Tongue (tissue), 2 donors: ENCODE results near the gene NRG3. TPM values are rescaled to one million over a fixed set of nuclear protein-coding genes. Genes with fewer than 3 reads are reported as not detected.

Experiments used
- DNase-seq: peaks from one replicate; pipeline ENCODE4 v3.0.0-alpha.2; 2015
- total RNA-seq: library from RNA; depleted of rRNA; stranded (reverse); fragments of >200 nt; gene quantifications from one replicate; pipeline ENCODE4 v1.2.3, GENCODE V29; 2014

NRG3 gene
- total RNA-seq = 0.31 TPM

DNA sequence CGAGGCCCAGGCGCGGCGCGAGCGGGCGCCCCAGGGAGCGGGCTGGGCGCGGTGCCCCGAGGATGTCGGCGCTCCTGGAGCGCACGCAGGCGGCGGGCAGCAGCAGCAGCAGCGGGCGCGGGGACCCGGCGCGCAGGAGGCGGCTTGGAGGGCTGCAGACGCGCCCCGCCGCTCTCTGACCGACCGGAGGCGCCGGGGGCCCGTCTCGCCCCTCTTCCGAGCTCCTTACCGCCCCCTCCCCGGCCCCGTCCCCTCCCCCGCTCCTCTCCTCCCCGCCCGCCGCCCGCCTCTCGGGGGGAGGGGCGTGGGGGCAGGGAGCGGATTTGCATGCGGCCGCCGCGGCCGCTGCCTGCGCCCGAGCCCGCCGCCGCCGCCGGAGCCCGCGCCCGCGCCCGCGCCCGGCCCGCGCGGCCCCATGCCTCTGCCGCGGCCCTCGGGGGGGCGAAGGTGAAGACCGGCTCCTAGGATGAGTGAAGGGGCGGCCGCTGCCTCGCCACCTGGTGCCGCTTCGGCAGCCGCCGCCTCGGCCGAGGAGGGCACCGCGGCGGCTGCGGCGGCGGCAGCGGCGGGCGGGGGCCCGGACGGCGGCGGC lies at the start of gene NRG3:
Gene NRG3, plus strand, starts transcription at position 320 of the 592 bp plus-strand sequence.
- DNase-seq = peak; percentile 23

DNA sequence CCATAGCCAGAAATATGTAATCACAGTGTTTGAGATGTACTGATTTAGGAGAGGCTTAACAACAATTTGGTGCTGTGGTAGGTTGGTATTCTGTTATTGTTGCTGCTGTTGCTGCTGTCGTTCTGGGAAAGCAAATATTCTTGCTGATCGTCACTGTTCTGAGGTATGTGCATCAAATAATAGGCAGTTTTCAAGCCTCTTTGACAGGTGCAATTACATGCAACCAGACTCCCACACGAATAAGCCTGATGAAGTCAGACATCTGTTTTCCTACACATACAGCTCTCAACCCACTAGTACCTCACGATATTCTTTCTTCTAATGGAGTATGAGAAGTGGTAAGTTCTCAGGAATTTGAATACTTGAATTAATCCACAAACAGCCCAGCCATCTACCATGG lies 46.7 kb upstream of the NRG3 start:
- DNase-seq = no peak

DNA sequence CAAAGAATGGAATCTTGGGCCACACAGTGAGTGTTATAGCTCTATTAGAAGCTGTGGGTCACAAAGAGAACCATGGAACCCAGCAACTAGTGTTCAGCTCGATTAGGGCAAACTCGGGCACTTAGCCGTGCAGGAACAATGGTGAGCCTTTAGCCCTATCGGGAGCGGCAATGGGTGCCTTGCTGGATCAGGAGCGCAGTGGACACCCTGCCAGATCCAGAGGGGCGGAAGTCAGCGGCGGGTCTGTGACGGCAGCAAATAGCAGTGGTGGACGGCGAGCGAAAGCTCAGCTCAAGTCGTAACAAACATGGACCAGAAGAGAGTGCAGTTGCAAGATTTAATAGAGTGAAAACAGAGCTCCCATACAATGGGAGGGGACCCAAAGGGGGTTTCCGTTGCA lies 43.9 kb upstream of the NRG3 start:
- no peak for DNase-seq

DNA sequence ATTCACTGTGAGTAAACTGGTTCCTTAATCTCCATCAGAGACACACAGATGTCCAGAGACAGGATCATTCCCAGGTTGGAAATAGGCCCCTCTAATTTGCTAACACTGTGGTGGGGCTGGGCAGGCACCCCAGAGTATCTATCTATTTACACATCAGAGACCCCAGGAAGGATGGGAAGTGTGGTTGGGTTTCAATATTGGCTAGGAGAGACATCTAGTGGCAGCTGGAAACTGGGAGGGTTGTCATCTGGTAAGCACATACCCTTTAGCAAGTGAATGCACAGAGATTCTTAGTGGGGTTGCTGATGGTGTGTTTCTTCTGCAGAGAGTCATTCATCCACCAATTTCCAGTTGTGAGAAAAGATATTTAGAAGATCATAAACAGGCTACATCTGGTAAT lies 36.0 kb upstream of the NRG3 start:
- DNase-seq = no peak

- no peak for DNase-seq
Measured at GRCh38 chr10:81843042-81843441, 32.0 kb upstream of the NRG3 start.

- no peak for DNase-seq
Measured at GRCh38 chr10:81847675-81848074, 27.3 kb upstream of the NRG3 start.

GRCh38 chr10:81848514-81848913 lies 26.5 kb upstream of the NRG3 start:
- peak; percentile 13 for DNase-seq

GRCh38 chr10:81848931-81849330 lies 26.1 kb upstream of the NRG3 start:
- DNase-seq = no peak

- no peak for DNase-seq
Measured at GRCh38 chr10:81862596-81862995, 12.4 kb upstream of the NRG3 start.

DNA sequence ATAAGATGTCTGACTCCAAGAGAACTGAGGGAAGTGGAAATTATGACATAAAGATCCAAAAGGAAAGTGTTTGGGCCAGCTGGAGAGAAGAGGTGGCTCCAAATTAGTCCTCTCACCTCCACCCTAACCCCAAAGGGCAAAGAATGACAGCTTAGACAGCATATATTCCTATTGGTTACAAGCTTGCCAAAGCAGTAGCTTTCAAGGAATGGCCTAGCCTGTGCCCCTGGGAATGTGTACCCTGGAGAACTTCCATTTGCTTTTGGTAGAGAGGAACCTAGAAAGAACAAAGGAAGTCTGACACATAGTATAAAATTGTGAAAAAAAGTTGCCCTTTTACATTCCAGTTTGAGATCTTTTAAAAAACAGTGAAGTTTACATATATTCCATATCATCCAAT lies 11.2 kb upstream of the NRG3 start:
- DNase-seq = no peak

DNA sequence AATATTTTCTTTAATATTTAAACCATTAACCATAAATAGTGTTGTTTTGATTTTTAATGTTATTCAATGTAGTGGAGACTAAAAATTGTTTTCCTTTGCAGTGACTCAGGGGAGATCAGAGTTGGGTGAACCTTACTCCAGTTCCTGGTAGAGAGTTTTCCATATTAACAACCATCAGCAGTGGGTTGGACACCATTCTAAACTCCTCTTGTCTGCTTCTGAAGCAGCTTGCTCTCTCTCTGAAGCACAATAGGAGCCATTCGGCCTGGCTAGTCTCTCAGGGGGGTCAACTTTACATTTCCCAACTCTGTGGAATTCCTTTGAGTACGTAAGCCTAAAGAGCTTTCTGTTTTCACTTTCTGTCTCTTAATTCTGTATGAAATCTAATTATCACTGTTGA lies 9.4 kb upstream of the NRG3 start:
- no peak for DNase-seq

DNA sequence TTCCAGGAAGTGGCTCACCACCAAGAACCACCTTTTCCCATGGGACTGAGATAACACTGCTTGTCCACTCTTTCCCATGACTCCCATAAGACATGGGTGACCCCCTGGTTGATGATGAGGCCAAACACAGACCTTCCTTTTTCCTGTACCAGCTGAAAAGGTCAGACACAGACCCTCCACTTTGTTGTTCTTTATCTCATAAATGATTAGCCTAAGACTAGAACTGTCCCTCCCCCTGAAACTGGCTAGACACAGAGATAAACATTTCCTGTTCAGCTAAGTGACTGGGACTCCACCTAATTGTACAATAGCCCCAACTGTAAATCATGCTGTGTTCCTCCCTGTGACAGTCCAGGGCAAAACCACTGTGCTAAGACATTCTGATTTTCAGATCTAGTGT lies 8.2 kb upstream of the NRG3 start:
- no peak for DNase-seq

DNA sequence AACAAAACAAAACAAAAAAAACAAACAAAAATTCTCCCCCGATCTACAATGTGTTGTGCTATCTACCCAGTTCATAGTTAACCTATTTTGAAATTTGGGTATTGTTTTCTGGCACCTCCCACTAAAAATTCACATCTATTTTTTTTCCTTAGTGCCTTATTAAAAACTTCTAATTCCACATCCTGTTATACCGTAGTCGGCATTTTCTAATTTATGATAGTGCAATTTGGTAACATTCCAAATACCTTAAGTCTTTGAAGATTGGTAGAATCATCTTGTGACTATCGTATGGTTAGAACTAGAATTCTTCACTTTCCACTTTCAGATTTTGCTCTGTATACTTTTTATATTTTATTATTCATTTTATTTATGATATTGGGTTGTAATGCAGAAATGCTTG lies 4.5 kb upstream of the NRG3 start:
- DNase-seq = no peak

DNA sequence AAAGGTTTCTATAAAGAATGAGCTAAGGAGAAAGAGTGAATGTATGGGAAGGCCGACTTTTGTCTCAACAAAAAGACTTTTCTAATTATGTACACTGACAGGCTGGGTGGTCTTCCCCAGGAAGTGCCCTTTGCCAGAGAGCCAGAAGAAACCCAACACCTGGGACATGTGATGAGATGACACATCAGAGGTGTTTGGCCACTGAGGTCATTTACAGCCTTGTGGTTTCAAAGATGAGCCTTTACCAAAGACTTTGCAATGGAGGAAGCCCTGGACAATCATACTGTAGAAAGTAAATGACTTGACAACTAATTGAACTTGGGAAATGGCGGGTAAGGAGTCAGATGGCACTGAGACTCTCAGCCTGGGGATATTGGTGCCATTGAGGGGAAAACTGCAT lies 3.4 kb upstream of the NRG3 start:
- DNase-seq = no peak

- DNase-seq = no peak
Measured at GRCh38 chr10:81872206-81872862, 2.7 kb upstream of the NRG3 start.

DNA sequence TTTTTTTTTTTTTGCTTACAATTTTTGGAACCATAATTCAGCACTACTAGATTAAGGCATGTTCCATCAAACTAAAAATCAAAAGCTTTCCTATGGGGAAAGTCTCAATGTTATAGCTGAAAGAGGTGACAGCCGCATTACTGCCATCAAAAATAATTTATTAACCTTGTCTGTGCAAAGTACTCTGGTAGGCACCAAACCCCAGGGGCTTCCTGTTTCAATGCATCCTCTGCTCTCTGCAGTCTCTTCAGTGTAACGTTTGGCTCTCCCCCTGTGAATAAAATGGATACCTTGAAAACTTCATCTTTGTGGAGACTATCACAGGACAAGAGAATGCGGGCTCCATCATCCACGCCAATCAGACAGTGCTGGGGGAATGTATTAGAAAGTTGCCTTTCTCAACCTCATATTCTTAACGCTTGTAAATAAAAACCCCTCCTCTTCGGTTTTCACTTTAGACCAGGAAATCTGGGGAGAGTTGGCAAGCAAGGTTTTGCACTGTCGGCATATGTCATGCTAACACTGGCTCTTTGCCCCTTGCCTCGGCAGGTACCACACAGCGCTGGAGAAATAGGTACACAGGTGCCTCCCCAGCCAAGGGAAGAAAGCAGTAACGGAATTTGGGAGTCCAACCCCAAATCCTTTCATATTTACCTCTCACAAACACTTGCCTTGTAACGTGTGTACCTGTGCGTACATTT lies 1.6 kb upstream of the NRG3 start:
- no peak for DNase-seq

- DNase-seq = peak; percentile 88
Measured at GRCh38 chr10:81873932-81874816, 820 bp upstream of the NRG3 start.

GRCh38 chr10:81875467-81876252 lies 666 bp downstream of the NRG3 start:
- no peak for DNase-seq

- DNase-seq = peak; percentile 28
Measured at GRCh38 chr10:81876253-81877077, 1.5 kb downstream of the NRG3 start.

DNA sequence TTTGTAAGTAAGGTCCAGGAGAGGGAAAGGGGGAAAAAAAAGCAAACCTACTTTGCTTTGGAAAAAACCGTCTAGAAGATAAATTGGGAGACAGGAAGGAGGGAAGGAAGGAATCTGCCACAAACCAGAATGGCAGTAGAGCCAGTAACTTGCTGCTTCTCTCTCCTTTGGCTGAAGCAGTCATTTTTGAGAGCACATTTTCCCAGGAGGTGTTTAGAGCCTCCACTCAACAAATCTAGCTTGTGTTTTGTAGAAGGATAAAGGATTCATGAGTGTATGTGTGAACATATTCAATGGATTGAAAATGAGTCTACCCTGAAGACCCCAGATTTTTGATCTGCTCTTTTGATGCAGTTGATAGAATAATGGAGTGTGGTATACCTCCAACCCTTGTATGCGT lies 2.6 kb downstream of the NRG3 start:
- DNase-seq = no peak

- DNase-seq = no peak
Measured at GRCh38 chr10:81882011-81882410, 7.0 kb downstream of the NRG3 start.
